ENCODE measurements around the gene THOC7. TPM values are rescaled to one million over a fixed set of nuclear protein-coding genes. Genes with fewer than 3 reads are reported as not detected.

The THOC7 gene
- polyA plus RNA-seq, 1 donor from 2014 or later, result 78.3 TPM

DNA sequence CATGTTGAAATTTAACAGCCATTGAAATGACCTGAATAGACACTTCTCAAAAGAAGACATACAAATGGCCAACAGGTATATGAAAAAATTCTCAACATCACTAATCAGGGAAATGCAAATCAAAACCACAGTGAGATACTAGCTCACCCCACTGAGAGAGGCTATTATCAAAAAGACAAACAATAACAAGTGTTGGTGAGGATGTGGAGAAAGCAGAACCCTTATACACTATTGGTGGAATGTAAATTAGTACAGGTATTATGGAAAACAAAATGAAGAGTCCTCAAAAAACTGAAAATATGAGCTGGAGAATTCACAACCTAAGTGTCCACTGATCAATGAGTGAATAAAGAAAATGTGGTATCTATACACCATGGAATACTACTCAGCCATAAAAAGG, 21.5 kb downstream of the THOC7 start:
- Histone ChIP-seq H3K27me3 (ENCODE audit: insufficient read depth, low read depth, low read length) (no peaks in the 10 kb centered on the region), H3K79me2 (replicated peaks; ENCODE audit: insufficient read depth, low read length) (no peaks in the 10 kb centered on the region), H3F3A (ENCODE audit: insufficient read depth, low read length, poor library complexity, severe bottlenecking) (no peaks in the 10 kb centered on the region), H3K4me2 (ENCODE audit: low read length) (no peak overlapping the region), H4K20me1 (ENCODE audit: insufficient read depth) (no peaks in the 10 kb centered on the region), H3K4me3 (ENCODE audit: low read length) (no peak overlapping the region), H3K9me2 (ENCODE audit: insufficient read depth, low read length) (no peaks in the 10 kb centered on the region), H3K36me3 (ENCODE audit: insufficient read depth, low read length) (no peaks in the 10 kb centered on the region), H3K27ac (ENCODE audit: low read length) (no peak overlapping the region), H3K9ac (ENCODE audit: low read length) (no peak overlapping the region), H2AFZ (ENCODE audit: low read depth, low read length) (no peak overlapping the region), H3K9me3 (ENCODE audit: low read length) (no peaks in the 10 kb centered on the region)
- no peak for TF ChIP-seq EP300 (conservative IDR thresholded peaks at IDR 0.05; ENCODE audit: poor library complexity, severe bottlenecking)
- no peak for TF ChIP-seq REST (IDR thresholded peaks at IDR 0.05; ENCODE audit: borderline replicate concordance)
- no peak for TF ChIP-seq TAF1 (IDR thresholded peaks at IDR 0.05; ENCODE audit: low read depth)
- TF ChIP-seq RAD21 (conservative IDR thresholded peaks at IDR 0.05), result no peak
- no peak for TF ChIP-seq SMC3 (conservative IDR thresholded peaks at IDR 0.05; ENCODE audit: poor library complexity)
- TF ChIP-seq MXI1 (conservative IDR thresholded peaks at IDR 0.05; ENCODE audit: poor library complexity, severe bottlenecking), result no peak

DNA sequence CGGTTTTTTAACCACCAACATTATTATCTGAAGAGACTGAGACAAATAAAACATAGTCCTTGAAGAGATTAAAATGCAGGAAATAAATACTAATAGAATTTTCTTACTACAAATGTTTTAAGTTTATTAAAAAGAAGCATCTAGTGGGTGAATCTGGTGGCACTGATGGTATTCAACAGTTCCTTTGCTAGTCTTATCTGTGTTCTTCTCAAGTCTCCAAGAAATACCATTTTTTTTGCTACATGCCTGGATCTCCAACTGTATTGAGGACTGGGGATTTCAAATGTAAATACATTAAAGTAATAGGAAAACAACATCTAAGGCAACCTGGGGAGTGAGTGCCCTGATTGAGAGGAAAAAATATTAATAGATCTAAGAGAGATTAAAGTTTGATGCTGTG, 21.9 kb downstream of the THOC7 start:
- H3F3A ChIP-seq (ENCODE audit: insufficient read depth, low read length, poor library complexity, severe bottlenecking), result no peaks in the 10 kb centered on the region
- no peak overlapping the region for H2AFZ ChIP-seq (ENCODE audit: low read depth, low read length)
- H3K36me3 ChIP-seq (ENCODE audit: insufficient read depth, low read length), result no peaks in the 10 kb centered on the region
- H3K4me3 ChIP-seq (ENCODE audit: low read length), result no peak overlapping the region
- no peak overlapping the region for H3K9ac ChIP-seq (ENCODE audit: low read length)
- H4K20me1 ChIP-seq (ENCODE audit: insufficient read depth), result no peaks in the 10 kb centered on the region
- H3K79me2 ChIP-seq (replicated peaks; ENCODE audit: insufficient read depth, low read length), result no peaks in the 10 kb centered on the region
- no peak overlapping the region for H3K27ac ChIP-seq (ENCODE audit: low read length)
- no peak for TF ChIP-seq EZH2 (IDR thresholded peaks at IDR 0.05; ENCODE audit: borderline replicate concordance, insufficient read depth, low read length, poor library complexity, severe bottlenecking)
- no peak for TF ChIP-seq REST (IDR thresholded peaks at IDR 0.05; ENCODE audit: borderline replicate concordance)
- no peak for TF ChIP-seq CTCF (IDR thresholded peaks at IDR 0.05; ENCODE audit: poor library complexity, severe bottlenecking)
- TF ChIP-seq RAD21 (conservative IDR thresholded peaks at IDR 0.05), result no peak
- TF ChIP-seq SMC3 (conservative IDR thresholded peaks at IDR 0.05; ENCODE audit: poor library complexity), result no peak
- TF ChIP-seq TAF1 (IDR thresholded peaks at IDR 0.05; ENCODE audit: low read depth), result no peak
- TF ChIP-seq POLR2AphosphoS5 (IDR thresholded peaks at IDR 0.05), result no peak
- no peak for TF ChIP-seq EP300 (conservative IDR thresholded peaks at IDR 0.05; ENCODE audit: poor library complexity, severe bottlenecking)
- TF ChIP-seq MXI1 (conservative IDR thresholded peaks at IDR 0.05; ENCODE audit: poor library complexity, severe bottlenecking), result no peak
- no peaks in the 10 kb centered on the region for H3K9me3 ChIP-seq (ENCODE audit: low read length)
- no peaks in the 10 kb centered on the region for H3K9me2 ChIP-seq (ENCODE audit: insufficient read depth, low read length)
- H3K27me3 ChIP-seq (ENCODE audit: insufficient read depth, low read depth, low read length), result no peaks in the 10 kb centered on the region
- no peak overlapping the region for H3K4me2 ChIP-seq (ENCODE audit: low read length)

Data from neural cell (in vitro differentiated cells).